GM20431 (cell line): ENCODE results near the gene RREB1.

ENCODE experiments used
- in situ Hi-C: fragments of 300-500 bp; cut with MseI, MboI; formaldehyde crosslinking; loops from one replicate; pipeline ENCODE4 v1.15.0; 2020; ENCODE audit warnings: low sequenced_read_pairs; ENCODE audit not compliant: unreplicated experiment

The RREB1 gene

DNA sequence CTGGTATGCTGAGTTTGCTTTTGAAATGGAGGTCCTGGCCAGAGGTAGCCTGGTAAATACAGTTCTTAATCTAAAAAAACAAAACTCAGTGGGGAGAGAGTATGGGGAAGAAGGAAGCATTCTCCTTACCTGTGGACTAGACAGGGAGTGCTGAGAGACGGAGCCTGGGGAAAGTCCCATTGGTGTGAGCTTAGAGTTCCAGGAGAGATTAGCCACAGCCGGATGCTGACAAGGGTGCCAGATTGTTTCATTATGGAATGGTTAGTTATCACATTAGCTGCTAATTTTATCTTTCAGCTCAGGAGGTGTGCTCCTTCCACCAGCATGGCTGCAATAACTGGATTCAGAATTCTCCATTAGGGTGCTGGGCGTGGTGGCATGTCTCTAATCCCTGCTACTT, 75.9 kb downstream of the RREB1 start:
- in situ Hi-C loops, result no loop called here

DNA sequence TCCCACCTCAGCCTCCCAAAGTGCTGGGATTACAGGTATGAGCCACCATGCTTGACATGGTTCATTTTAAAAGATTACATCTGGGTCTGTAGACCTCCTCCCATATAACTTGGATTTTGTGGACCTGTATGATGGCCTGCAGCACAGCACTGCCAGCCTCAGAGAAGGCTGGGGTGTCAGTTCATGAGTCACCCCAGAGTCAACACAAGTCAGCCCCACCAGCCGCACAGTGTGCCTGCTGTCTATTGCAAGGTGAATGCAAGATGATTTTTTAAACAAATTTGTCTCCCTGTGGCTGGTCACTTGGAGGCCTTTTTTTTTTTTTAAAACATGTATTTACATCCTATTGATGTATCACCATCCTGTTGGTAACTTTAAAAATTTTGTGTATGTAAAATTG, 76.7 kb downstream of the RREB1 start:
- in situ Hi-C loops, result no loop called here

DNA sequence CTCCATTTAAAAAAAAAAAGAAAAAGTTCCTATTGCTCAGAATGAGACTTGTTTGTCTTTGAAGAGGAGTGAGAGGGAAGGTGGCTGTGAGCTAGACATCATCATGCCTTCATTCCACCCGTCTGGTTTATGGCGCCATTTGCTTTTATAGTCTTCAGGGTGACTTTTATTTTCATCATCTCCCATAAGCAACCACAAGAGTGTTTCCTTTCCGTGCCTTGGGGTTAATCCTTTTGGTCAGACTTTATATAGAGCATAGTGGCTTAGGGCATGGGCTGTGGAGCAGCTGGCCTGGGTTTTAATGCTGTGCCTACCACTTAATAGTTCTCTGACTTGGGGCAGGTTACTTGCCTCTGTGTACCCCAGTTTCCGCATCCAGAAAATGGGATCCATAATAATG, 77.8 kb downstream of the RREB1 start:
- in situ Hi-C loops, result no loop called here

DNA sequence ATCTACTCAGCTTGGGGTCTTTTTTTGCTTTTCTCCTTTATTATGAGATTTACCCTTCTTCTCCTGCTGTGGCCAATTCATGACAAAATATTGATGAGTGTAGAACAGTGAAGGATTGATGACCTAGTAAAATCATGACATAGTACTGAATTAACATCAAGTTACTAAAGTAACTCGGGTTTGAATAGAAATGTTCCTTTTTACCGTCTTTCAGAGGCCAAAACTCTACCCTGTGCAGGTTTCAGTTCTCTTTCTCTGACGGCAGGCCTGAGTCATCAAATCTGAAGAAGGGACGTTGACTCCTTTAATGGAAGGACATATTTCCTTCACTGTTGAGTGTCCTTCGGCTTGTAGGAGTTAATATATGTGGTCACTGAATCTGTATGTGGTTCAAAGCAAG, 80.7 kb downstream of the RREB1 start:
- in situ Hi-C loops, result no loop called here

DNA sequence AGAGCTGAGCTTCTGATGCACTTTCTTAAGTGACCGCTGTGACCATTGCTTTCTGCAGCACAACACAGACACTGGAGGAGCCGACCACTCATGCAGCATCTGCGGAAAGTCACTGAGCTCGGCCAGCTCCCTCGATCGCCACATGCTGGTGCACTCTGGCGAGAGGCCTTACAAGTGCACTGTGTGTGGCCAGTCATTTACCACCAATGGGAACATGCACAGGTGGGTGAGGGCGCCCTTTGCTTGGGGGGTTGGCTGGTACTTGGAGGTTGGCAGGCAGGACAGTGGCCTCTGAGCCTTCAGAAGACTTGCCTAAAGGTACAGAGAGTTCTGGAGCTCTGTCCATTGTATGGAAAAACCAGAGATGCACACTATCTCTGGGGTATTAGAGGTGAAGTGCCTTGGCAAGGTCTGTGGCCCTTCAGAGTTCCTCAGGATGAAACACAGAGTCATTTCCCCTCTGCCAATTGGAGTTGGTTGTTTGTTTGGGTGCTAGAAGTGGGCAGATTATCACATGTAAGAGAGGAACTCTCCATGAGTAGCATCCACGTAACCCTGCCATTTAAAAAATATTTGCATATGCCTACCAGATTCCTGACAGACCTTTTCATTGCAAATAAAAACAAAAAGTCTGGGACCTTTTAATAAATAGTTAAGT, 81.5 kb downstream of the RREB1 start:
- in situ Hi-C loops, result no loop called here

DNA sequence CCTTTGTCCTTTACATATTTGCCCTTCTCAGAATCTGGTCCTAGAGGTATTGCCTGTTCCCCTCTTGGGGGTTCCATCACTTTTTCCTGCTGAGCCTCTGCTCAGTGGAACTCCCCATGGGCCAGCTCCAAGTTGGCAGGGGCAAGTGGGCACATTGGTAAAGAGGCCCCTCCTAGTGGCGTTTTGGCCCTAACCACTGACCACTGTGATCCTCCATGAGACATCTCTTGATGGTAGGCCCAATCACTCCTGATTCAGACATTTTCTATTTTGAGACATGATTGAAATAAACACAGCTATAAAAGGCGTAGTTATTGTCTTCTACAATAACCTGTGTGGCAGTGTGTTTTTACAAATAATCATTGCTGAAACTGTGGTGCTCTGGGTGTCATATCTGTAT, 83.0 kb downstream of the RREB1 start:
- in situ Hi-C loops, result no loop called here

DNA sequence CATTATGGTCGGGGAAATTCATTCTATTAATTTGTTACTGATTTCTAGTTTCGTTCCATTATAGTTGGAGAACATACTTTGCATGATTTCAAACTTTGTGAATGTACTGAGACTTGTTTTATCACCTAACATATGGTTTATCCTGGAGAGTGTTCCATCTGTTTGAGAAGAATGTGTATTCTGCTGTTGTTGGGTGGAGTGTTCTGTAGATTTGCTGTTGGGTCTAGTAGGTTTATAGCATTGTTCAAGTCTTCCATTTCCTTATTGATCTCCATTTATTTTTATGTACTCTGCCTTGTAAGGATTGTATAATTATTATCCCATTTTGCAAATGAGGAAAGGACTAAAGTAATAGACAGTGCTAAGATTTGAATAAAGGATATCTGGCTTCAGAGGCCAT, 85.4 kb downstream of the RREB1 start:
- in situ Hi-C loops, result no loop called here

DNA sequence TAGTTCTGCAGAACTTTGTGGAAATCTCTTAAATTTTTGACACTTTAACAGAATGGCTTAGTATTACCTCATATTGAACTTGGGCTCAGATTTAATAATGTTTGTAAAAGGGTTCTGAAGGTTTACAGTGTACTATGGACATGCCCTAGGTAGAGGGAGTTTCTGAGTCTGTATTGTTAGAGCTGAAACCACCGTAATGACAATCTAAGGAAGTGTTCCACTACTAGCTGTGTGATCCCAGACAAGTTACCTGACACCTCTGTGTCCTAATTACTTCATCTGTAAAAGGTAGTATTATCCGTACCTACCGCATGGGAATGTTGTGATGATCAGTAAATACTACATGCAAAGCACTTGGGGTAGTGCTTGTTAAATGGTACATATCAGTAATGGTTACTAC, 86.9 kb downstream of the RREB1 start:
- in situ Hi-C loops, result no loop called here

DNA sequence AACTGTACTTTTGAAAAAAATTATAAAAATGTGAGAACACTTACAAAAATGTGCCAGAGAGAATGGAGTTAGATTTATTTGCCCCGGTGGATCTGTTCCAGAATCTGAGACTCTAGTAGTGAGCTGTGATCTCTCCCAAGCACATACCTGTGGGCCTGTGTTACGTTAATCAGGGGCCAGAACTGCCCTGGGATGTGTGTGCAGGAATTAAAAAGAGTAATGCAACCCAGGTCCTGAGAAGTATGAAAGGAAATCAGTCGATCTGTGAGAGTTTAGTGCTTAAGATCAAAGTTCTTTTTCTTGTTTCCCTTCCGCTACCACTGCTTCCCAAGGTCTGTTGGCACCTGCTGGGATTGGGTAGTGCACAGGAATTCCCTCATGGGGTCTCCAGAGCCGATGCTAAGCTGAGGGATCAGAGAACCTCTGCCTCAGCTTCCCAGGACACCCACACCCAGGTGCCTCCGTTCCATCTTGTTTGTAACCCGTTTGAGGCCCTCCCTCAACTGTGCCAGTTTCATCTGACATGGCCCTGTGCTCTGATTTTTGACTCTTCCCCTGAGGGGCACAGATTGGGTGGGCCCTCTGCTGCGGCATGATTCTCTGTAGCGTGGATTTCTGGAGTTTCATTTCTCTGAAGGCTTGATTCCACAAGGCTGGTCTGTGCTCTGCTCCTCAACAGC, 87.7 kb downstream of the RREB1 start:
- in situ Hi-C loops, result no loop called here

DNA sequence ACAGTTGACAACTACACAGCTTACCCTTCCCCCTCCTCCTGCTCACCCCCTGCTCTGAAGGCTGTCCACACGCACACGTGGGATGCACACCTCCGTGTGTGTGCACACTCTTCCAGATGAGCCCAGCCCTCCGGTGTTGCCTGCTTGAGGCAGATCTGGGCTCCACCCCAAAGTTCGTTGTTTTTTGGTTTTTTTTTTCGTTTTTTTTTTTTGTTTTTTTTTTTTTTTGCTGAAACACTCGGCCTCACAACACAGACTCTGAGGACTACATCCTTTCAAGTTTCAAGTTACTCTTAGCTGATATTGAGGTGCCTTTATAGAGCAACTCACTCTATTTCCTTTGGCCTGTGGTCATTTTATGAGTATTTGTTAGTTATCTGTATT, 88.2 kb downstream of the RREB1 start:
- in situ Hi-C loops, result no loop called here

DNA sequence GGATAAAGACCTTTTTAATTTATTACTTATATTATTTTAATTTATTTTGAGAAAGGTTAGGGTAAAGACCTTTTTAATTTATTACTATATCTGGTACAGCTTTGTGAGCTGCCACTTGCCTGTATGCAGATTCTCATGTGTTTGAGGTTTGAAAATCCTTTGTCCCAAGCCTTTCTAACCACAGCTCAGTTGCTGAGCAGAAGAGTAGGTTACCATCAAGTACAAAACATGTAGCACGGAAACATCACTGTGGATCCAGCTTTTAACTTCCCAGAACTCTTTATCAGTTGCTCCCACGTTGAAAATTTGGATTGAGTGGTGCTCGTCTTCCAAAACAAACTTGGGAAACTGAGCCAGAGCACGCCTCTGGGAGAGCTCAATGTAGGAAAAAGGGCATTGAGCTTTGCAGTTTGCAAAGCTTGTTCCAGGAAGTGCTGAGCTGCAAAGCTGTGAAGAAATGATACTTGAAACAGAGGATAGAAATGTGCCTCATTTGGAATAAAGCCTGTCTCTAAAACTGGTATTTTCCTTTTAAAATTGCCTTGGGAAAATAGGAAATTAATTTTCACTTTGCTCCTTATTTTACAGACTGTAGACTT, 89.0 kb downstream of the RREB1 start:
- in situ Hi-C loops, result no loop called here

DNA sequence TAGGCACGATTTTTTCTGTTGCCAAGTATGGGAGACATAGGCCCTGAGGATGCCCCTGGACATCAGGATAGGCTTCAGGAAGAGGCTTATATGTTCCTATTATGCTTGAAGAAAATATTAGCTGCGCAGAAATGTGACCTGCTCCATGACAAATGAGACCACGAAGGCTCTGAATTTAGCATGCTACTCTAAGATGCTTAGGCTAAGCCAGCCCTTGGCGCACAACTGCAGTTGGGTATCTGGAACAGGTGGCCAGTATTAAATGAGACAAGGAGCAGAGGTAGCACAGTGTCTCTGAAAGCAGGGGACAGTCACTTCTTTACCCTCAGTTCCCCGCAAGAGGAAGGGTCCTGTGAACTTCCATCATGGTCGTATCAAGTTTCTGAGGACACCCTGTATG, 90.0 kb downstream of the RREB1 start:
- in situ Hi-C loops, result no loop called here

DNA sequence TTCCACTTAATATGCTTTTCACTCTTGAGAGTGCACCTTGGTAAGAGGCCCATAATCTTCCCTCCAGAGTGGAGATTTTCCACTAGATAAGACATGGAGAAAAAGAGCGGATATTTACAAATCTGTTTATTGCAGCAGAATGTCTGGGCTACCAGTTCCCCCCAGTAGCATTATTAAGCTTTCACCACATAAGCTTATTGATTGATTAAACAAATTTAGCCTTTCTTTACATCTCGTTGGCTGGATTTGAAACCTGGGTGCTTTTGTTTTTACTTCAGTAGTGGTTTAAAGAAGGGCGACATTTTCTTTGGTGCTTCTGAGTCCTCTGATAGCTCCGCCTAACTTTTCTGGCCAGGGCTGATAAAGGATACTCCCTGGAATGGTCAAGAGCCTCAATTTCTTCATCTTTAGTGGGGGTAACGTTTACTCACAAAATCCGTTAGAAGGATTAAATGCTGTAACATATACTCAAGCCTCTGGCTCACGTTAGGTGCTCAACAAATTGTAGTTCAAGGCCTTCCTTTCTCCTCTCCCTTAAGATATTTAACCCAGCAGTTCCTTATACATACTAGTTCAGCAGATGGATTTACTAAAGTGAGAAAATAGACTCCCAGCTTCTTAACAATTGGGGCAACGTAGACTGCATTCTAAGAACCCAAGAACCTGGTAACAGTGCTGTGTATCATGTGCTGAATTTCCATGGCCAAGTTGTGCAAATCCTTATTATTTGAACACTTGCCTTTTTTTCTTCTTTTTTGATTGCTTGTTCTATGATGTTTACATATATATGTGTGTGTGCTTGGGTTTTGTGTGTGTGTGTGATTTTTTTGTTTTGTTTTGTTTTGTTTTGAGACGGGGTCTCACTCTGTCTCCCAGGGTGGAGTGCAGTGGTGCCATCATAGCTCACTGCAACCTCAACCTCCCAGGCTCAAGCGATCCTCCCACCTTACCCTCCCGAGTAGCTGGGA, 91.4 kb downstream of the RREB1 start:
- in situ Hi-C loops, result no loop called here

DNA sequence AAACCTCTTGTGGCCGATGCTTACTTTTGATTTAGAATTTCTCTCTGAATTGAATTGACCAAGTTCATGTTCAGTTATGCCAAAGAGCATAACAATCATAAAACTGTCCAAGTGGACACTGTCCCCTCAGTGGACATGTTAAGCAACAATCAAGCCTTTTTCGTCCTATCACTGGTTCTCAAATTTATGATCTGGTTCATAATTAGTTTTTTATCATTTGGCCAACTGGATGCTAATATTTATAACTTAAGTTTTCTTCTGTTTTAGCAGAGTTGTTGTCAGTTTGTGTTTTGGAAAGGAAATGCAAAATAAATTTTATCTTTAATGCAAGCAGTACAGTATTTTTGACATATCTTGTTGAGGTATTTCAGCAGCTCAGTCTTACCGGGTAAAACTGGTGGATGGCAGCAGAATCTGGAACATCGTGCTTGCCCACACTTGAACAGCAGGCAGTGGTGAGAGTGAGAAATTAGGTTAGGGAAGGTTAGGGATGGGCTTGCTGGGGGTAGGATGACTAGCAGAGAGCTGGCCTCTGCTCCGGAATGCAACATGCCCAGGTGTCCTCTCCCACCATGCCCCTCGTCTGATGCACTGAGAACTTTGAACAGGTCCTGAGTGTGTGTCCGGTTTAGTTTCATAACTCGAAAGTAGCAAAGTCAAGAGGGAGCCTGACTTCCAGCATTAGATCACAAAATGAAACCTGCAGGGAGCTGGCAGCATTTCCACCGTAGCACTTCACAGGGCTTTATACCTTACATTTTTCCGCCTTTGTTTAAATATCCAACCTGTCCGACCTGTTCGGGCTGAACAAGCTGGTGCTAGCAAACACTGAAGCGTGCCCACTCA, 93.1 kb downstream of the RREB1 start:
- in situ Hi-C loops, result no loop called here

DNA sequence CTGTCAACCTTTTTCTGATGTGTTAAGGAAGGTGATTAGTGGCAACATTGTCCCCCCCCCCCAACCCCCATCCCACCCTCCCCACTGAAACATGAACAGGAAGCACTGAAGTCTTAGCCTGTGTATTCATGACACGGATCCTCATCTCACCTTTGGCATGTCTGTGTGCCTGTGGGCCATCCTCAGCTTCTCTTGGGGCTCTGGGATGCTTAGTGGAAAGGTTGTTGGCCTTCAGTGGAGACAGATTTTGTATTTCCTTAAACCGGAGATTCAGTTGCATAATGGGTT, 93.6 kb downstream of the RREB1 start:
- in situ Hi-C loops, result no loop called here

DNA sequence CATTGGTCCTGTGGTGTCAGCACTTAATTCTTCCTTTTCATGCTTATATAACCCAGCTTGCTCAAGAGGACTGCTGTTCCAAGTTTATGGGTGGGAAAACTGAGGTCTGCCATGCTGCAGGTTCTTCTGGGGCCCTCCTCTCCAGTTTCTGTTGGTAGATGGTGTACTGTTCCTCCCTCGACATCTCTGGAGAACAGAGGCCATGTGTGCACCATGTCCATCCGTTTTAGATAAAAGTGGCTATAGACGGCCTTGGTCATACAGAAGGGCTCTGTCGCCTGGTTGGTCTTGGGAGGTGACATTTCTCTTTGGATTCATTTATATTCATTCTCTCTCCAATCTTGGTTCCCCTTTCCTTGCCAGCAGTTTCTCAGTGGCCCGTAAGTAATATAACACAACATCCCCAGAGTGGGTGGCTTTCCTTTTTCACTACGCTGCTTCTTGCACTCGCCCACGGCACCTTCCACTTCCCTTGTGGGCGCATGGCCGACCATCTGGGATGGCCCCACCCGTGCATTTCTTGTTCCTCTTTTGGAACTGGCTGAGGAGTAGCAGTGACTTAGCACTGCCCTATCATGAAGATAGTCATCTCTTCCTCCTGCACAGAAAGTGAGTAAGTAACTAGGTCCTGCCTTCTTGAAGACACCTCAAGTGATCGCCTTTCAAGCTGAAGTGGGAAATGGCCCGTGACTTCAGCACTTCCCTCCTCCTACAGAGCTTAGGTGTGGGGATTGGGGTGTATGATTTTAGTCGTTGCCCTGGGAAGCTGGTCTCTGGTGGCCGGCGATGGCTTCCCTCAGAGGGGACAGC, 94.2 kb downstream of the RREB1 start:
- in situ Hi-C loops, result no loop called here

DNA sequence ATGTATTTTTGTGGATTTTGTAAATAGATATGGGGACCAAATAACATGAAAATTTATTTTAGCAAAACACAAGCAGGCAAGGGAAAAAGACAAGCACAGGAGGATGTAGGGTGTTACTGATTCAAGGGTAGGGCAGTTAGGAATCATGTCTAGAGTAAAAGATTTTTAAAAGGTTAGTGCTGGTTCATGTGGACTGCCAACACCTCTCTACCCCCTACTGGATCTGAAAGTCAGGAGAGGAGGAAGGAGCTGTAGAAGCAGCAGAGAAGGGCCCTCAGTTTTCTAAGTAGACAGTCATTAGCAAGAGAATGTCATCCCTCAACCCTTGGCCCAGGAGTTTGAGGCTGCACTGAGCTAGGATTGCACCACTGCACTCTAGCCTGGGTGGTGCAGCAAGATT, 95.2 kb downstream of the RREB1 start:
- in situ Hi-C loops, result no loop called here

DNA sequence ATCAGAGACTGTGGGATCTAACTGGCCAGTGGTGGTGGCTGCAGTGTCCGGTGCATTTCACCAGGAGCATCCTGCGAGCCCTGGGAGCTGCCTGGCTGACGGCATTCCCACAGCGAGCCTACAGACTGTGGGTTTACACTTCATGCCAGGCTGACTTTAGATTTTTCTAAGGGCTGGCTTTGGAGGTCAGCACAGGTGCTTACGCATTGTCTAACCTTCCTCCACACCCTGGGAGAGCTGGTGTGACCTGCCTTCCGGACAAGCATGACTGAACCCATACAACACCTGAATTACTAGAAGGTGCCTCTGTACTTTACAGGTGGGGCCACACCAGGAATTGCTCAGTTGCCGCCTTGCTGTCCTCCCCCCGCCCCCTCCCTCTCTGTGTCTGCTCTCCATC, 96.2 kb downstream of the RREB1 start:
- in situ Hi-C loops, result no loop called here

DNA sequence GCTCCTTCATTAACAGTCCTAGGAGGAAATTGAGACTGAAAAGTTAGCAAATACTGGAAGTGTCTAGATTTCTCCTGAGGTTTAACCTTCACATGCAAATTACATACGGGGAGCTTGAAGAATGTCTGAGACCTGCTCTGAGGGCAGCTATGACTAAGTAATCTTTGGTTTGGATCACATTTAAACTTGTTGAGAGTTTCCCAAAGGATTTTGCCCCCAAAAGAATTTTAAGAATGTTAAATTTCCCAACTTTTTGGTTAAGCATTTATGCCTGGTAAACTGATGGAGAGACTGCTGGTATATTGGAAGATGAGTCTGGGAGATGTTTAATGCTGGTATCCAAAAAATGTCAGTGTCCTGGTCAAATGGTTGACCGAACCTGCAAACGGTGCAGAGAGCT, 97.0 kb downstream of the RREB1 start:
- in situ Hi-C loops, result no loop called here
